ENCODE results near the gene STIM1.
"Not testable (repeated sequence)": the region's sequence is repeated elsewhere in the genome, so short reads cannot be mapped to it uniquely, and the experiment has no call there.

The STIM1 gene

DNA sequence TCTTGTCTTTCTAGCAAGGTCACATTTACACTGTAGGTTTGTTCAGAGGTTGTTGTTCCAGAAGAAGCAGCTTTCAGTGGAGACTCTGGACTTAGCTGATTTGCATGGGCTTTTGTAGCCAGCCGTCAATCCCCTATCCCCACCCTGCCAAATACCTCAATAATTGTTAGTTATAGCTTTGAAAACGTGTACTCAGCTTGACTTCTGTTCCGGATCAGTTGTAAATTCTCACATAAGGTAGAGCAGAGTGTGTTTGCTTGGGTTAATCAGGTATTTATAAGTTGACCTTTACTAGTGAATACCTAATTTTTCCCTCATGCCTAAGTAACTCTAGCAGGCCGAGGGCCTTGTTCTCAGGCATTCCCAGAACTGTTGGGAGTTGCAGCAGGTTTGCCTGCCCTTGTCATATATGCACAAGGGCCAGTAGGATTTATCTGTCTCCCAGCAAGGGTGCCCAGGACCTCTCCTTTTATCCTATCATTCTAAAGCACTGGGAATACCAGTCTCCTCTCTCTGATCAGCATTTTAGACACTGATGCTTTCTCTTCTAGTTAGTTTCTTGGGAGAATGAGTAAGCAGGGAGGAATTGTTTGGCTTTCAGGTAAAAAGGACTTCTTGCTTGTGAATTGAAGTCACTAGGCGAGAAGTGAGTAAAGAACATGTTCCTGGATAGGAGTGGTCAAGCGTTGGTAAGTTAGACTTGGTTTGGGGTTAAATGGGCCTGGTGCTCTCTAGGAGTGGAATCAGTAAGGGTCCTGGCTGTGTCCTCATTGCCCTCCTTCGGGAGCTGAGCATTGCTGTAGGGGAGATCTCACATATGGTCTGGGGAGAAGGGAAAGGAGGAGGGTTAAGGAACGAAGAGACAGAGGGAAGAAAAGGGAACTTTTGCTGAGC lies 22.1 kb downstream of the STIM1 start:
- no peak for DNase-seq
- intact Hi-C loops (cut with DNase I) = no loop called here

DNA sequence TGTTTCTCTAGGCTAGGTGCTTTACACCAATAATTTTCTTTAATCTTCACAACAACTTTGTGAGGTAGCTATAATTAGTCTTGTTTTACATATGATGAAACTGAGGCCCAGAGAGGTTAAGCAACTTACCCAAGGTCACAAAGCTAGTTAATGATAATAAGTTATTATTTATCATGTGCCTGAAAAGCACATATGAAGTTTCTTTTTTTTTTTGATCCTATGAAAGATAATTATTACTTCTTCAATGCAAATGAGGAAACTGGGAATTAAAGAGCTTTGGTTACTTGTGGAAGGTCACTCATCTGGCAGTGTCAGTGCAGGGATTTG lies 22.8 kb downstream of the STIM1 start:
- intact Hi-C loops (cut with DNase I) = no loop called here

DNA sequence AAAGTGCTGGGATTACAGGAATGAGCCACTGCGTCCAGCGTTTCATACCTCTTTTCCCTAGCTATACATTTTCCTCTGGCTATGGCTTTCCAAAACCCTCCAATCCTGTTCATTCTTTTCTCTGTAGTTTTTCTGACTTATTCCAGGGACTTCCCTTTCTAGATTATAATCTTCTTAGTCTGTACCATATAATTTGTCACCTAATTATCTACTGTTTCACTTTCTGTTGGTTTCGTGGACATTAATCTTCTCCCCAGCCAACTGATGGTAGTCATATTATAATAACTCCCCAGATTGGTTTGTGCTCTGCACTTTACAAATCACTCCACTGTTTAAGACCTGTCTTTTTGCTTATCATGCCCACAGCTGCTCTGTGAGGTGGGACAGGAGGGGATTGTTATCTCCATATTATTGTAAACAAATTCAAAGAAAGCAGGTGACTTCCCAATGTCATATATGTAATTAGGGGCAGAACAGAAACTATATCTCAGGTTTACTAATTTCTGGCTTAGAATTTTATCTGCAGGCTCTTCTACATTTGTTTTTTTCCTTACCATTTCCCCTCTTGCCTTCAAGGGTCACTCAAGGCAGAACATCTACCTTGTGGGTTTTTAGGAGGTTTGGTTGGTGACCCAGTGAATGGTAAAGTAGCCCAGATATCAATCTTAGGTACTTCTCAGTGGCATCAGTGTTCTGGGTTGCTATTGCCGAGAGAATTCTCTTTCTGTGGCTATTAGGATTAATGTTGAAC lies 23.9 kb downstream of the STIM1 start:
- intact Hi-C loops (cut with DNase I) = no loop called here

More for the DNA sequence above, 22.8 kb downstream of the STIM1 start:
- DNase-seq = no peak

DNA sequence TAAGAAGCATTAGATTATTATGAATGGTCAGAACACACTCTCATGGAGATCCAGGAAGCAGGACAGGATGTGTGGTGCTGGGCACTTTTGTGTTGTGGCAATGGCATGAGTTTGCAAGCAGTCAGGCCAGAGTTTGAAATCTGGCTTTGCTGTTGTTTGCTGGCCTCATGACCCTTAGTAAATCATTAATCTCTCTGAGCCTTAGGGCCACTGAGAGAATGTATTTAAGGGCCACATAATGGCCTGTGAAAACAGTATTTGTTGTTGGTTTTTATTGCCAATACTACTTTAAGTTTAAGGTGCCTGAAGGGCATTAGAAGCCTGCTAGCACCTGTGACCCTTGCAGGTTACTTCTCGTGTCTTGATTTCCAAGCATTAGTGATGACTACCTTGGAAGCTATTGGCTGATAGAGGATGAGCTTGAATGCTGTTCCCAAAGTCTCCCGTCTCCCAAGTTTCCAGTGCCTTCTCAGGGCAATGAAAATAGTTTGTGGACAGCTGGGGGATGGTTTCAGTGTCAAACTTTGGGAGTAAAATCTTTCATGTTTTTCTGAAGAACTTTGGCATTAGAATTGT lies 24.6 kb downstream of the STIM1 start:
- intact Hi-C loops (cut with DNase I) = no loop called here
- DNase-seq = no peak

More for the DNA sequence above, 23.9 kb downstream of the STIM1 start:
- DNase-seq = no peak

DNA sequence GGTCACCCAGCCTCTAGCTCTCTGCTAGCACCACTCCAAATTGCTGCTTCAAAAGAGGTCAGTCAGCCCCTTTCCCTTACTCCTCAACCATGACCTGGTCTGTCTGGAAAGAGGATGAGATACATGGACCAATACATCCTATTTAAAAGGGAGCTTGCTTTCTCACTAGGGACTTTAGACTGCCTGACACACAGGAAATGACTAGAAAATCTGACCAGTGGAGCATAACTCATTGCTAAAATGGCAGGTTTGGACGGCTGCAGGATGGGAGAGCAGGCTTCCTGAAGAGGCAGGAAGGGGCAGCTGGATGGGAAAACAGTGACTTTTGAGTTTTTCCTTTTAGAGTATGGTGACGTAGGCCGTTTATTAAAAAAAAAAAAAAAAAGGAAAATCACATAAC lies 25.3 kb downstream of the STIM1 start:
- intact Hi-C loops (cut with DNase I) = no loop called here
- DNase-seq = no peak

DNA sequence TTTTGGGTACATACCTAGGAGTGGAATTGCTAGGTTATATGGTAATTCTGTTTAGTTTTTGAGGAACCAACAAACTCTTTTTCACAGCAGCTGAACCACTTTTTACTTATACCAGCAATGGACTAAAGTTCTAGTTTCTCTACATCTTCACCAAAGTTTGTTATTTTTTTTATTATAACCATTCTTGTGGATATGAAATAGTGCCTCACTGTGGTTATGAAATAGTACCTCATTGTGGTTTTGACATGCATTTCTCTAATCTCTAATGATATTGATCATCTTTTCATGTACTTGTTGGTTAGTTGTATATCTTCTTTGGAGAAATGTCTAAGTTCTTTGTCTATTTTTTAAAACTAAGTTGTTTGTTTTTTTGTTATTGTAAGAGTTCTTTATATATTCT lies 27.2 kb downstream of the STIM1 start:
- intact Hi-C loops (cut with DNase I) = no loop called here
- DNase-seq = no peak

DNA sequence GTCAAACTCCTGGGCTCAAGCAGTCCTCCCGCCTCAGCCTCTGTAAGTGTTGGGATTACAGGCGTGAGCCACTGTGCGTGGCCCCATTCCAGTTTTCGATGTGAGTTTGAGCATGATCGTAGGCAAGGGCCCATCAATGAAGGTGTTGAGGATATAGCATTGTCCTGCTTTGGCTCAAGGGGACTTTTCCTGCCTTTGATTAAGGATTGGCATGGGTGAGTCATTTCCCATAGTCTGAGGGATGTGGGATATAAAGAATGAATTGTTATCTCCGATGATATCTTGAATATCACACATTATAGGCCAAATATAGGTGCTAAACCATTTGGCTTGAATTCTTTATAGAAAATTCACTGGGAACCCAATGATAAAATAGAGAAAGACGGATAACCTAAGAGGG lies 30.4 kb downstream of the STIM1 start:
- no peak for DNase-seq
- intact Hi-C loops (cut with DNase I) = no loop called here

DNA sequence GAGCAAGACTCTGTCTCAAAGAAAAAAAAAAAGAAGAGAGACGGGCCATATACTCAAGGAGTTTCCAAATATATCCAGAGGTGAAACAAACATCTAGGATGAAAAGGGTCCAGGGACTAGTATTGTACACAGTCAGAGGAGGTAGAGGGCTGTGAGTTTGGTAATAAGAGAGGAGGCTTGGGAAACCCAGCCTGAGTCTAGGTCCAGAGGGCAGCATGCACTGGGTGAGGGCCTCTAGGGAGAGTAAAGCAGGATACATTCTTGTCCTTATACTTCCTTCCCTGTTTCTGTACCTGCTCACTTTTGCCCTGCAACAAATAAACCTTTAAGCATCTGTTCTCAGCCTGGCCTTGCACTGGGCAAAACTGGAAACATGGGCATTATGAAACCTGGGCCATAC lies 31.5 kb downstream of the STIM1 start:
- intact Hi-C loops (cut with DNase I) = no loop called here
- no peak for DNase-seq

DNA sequence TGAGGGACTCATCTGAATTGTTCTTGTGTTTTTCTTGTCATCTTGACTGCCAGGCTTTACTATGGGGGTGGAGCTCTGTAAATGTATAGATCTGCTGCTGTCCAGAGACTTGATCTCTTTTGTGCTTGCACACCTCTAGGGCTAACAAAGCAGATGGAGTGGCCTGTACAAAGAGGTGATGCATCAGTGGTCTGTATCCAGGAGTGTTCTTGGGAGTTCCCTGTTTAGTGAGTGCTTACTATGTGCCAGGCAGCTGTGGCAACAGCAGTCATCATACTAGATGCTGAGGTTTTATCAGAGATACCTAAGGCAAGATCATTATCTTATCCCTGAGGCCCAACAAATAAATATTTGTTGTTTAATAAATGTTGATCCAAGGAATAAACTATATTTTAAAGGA lies 33.4 kb downstream of the STIM1 start:
- intact Hi-C loops (cut with DNase I) = no loop called here
- DNase-seq = no peak

DNA sequence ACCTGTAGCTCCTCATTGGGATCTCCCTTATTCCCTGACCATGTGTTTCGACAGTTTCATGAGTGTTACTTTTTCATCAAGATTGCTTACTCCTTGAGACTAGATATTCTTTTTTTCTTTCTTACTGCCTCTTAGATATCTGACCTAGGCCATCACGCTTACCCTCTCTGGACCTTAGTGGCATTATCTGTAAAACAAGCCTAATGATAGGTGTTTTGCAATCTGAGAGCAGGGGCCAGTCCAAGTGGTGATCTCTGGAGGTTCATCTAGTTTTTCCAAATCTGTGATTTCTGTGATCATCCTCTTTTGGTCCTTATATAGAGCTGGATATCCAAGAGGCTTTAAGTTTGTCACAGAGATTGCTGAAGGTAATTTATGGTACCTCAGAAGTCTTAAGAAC lies 34.5 kb downstream of the STIM1 start:
- no peak for DNase-seq
- intact Hi-C loops (cut with DNase I) = no loop called here

DNA sequence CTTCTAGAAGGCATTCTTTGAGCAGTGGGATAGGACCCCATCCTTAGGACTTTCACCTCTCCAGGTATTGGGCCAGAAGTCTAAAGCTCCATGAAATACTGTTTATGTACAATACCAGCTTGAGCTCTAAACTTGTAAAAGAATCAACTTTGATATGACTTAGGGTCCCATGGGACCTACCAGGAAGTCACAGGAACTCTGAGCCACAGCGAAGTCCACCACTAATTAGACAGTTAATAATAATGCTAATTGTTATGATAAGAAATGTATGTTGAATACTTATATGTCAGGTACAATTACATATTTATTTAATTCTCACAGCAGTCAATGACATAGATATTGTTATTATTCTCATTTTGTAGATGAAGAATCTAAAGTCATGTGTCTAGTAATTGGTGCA lies 35.3 kb downstream of the STIM1 start:
- DNase-seq = no peak
- intact Hi-C loops (cut with DNase I) = no loop called here

DNA sequence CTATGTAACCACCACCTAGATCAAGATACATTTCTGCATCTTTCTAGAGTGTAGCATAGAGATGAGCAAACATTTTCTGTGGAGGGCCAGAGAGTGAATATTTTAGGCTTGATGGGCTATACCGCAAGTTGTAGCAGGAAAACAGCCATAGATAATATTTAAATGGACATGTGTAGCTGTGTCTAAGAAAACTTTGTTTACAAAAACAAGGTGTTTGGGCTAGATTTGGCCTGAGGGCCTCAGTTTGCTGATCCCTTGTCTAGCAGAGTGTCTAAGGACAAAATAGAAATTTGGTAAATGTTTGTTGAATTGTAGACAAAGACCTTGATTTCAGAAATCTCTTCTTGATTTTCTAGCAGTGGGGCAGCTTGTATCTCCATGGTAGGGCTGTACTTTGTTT lies 36.3 kb downstream of the STIM1 start:
- DNase-seq = no peak
- intact Hi-C loops (cut with DNase I) = no loop called here

DNA sequence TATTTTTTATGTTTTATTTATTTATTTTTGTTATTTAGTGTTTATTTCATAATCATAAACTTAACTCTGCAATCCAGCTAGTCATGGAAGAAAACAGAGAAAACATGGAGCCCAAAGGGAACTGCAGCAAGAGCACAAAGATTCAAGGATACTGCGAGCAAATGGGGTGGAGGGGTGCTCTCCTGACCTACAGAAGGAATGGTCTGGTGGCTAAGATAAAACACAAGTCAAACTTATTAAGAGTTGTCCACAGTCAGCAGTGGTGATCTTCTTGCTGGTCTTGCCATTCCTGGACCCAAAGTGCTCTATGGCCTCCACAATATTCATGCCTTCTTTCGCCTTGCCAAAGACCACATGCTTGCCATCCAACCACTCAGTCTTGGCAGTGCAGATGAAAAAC lies 36.7 kb downstream of the STIM1 start:
- no peak for DNase-seq

DNA sequence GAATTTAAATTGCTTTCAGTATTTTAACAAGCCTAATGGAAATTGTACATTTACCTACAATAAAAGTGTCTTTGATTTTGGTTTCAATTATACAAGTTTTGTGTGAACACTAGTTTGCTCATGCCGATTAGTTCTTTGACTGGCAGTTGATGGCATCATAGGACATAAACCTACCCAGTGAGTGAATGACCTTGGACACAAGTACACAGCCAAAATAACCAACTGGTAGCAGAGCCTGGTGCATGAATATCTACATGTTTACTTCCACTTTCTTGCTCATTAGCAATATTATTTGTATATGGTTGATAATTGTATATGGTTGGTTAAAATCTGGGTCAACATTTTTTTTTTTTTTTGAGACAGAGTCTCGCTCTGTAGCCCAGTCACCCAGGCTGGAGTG lies 37.8 kb downstream of the STIM1 start:
- intact Hi-C loops (cut with DNase I) = no loop called here
- DNase-seq = no peak

More for the DNA sequence above, 36.7 kb downstream of the STIM1 start:
- intact Hi-C loops (cut with DNase I) = no loop called here

DNA sequence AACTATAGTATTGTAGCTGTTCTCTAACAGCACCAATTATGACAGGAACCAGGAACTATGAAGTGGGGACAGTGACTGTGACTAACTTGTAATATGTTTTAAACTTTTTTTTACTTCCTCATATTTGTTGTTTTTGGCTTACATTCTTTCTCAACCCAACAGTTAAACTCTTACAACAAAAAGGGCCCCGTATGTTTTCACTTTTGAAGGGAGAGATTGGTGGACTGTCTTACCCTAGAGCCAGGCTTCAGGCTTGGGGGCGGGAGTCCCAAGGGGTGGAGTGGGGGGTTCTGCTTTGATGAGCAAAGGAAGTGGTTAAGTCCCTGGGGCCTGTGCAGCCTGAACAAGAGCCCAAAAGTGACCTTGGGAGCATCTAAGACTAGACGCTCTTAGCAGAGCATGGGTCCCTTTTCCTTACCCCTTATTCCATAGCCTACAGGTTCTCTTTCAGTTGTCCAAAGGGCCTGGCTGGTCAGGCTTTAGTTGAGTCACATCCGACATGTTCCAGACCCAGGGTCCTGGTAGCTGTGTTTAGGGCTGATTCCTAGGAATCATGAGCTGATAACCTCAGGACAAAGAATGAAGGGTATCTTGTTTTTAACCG lies 38.8 kb downstream of the STIM1 start:
- no peak for DNase-seq
- intact Hi-C loops (cut with DNase I) = no loop called here

DNA sequence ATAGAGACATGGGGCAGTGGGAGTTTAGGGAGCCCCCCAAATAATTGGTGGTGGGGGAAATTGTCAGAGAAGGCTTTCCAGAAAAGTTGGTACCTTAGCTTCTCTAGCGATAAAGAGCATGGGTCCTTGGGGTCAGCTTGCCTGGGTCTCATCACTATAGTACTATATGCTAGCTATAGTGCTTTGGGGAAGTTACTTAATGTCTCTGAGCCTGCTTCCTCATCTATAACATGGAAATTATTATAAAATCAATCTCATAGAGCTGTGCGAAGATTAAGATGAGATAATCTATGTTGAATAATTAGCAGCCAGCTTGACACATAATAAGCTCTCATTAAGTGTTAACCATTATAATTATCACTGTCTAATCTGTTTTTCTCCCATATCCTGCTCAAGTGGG lies 41.2 kb downstream of the STIM1 start:
- DNase-seq = no peak
- intact Hi-C loops (cut with DNase I) = no loop called here

DNA sequence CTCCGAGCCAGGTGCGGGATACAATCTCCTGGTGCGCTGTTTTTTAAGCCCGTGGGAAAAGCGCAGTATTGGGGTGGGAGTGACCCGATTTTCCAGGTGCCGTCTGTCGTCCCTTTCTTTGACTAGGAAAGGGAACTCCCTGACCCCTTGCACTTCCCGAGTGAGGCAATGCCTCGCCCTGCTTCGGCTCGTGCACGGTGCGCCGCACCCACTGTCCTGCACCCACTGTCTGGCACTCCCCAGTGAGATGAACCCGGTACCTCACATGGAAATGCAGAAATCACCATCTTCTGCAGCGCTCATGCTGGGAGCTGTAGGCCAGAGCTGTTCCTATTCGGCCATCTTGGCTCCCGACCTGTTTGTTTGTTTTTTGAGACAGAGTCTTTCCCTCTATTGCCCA lies 44.8 kb downstream of the STIM1 start:
- intact Hi-C loops (cut with DNase I); DNase-seq: not testable (repeated sequence)

DNA sequence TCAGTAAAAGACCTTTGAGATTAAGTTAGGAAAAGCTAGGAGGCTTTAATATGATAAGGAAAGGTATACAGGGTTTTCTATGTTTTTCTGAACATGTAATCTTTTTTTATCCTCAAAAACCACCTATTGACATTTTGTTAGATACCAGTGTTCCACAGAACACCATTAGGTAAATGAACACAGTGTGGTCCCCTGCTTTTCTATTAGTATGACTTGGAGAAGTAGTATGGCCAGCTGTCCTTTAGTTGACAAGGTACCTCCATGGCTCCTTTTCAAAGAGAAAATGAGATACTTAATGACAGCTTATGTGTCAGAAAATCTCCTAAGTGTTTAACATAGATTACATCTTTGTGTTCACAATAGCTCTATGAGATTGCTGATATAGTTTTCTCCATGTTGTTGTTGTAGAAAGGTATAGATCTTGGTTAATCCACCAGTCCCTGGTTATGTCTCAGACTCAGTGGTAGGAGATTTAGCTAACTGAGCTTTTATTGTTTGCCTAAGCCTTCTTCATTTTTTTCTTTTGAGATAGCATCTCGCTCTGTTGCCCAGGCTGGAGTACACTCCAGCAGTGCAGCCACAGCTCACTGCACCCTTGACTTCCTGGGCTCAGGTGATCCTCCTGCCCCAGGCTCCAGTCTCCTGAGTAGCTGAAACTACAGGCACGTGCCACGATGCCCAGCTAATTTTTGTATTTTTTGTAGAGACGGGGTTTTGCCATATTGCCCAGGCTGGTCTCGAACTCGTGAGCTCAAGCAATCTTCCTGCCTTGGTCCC lies 46.0 kb downstream of the STIM1 start:
- no peak for DNase-seq

DNA sequence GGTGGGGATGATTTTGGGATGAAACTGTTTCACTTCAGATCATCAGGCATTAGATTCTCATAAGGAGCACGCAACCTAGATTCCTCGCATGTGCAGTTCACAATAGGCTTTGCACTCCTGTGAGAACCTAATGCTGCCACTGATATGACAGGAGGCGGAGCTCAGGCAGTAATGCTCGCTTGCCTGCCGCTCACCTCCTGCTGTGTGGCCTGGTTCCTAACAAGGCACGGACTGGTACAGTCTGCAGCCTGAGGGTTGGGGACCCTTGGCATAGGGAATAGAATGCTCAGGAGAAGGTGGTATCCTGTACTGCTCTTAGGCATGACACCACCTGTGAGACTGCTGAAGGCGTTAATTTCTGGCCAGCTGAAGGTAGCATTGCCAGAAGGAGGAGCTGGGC lies 47.0 kb downstream of the STIM1 start:
- intact Hi-C loops (cut with DNase I) = no loop called here
- DNase-seq = no peak

More for the DNA sequence above, 46.0 kb downstream of the STIM1 start:
- intact Hi-C loops (cut with DNase I) = no loop called here

DNA sequence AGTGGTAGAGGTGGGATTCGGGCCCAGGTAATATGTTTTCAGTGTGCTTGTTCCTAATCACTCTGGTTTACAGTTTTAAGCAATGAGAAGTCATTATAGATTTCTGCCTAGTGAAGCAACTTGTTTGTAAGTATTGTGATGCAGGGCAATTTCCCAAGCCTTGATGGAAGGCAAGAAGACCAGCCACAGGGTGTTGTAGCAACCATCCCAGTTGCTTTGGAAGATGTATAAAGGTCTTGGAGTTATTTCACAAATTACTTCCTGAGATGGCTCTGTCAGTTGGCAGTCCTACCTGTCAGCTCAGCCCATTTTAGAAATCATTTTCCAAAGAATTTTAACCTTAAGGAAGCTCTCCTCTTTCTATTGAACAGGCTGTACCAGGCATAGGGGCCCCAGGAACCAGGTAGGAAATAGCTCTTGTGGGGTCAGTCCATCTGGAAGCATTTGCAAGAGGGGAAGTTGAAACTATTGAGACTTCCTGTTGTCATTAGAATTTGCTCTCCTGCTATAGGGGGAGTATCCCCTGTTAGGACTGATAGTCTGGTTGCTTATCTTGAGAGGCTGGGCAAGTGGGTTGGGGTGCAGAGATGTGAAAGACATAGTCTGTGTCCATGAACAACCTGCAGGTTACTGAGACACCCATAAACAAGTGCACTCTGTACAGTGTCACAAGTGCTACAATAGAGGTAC lies 47.9 kb downstream of the STIM1 start:
- intact Hi-C loops (cut with DNase I) = no loop called here
- no peak for DNase-seq
